GM23338 (cell line): ENCODE results near the gene RAI14. TPM values are rescaled to one million over a fixed set of nuclear protein-coding genes. Genes with fewer than 3 reads are reported as not detected.

Source experiments
- ATAC-seq: fragments of 200-7000 bp; cut with Tn5 transposase; 3 replicates; pipeline ENCODE4 v1.9.1; 2020
- DNase-seq: peaks from one replicate; pipeline ENCODE4 v3.0.0-alpha.2; 2015; ENCODE audit warnings: low spot score
- H2AFZ ChIP-seq: fragments of 200-600 bp; sonication (generic); 2 replicates; pipeline ENCODE4 v1.8.0; 2016; ENCODE audit warnings: antibody characterized with exemption, mild to moderate bottlenecking, moderate library complexity
- H3F3A ChIP-seq: fragments of 200-600 bp; sonication (generic); replicated peaks from 2 replicates; pipeline ENCODE4 v1.8.0; 2017; ENCODE audit warnings: antibody characterized with exemption, mixed run types, low read depth
- H3K27ac ChIP-seq: fragments of 200-600 bp; sonication (generic); 2 replicates; pipeline ENCODE4 v1.6.1; 2016; ENCODE audit warnings: low read depth
- H3K27me3 ChIP-seq: fragments of 200-600 bp; sonication (generic); 2 replicates; pipeline ENCODE4 v1.8.0; 2016; ENCODE audit warnings: mild to moderate bottlenecking, mixed run types, moderate library complexity; ENCODE audit not compliant: insufficient read depth
- H3K36me3 ChIP-seq: fragments of 200-600 bp; sonication (generic); 2 replicates; pipeline ENCODE4 v1.8.0; 2016; ENCODE audit warnings: mild to moderate bottlenecking; ENCODE audit not compliant: insufficient read depth
- H3K4me1 ChIP-seq: fragments of 200-600 bp; sonication (generic); 2 replicates; pipeline ENCODE4 v1.8.0; 2016; ENCODE audit warnings: mild to moderate bottlenecking, moderate library complexity; ENCODE audit not compliant: insufficient read depth
- H3K4me2 ChIP-seq: fragments of 200-600 bp; sonication (generic); 2 replicates; pipeline ENCODE4 v1.7.1; 2017; ENCODE audit warnings: mixed run types
- H3K4me3 ChIP-seq: fragments of 200-600 bp; sonication (generic); 2 replicates; pipeline ENCODE4 v1.6.1; 2016; ENCODE audit warnings: mixed run types
- H3K79me2 ChIP-seq: fragments of 200-600 bp; sonication (generic); replicated peaks from 2 replicates; pipeline ENCODE4 v1.8.0; 2017; ENCODE audit warnings: mild to moderate bottlenecking; ENCODE audit not compliant: insufficient read depth
- H3K9me2 ChIP-seq: fragments of 200-600 bp; sonication (generic); 2 replicates; pipeline ENCODE4 v1.8.0; 2017; ENCODE audit not compliant: insufficient read depth
- H4K20me1 ChIP-seq: fragments of 200-600 bp; sonication (generic); replicated peaks from 2 replicates; pipeline ENCODE4 v1.8.0; 2017; ENCODE audit warnings: mild to moderate bottlenecking; ENCODE audit not compliant: insufficient read depth
- H3K27ac Mint-ChIP-seq: 2 replicates; pipeline ENCODE4 v1.8.0; 2020; ENCODE audit warnings: inconsistent platforms, mild to moderate bottlenecking, moderate library complexity, mixed read lengths
- H3K27me3 Mint-ChIP-seq: 3 replicates; pipeline ENCODE4 v1.8.0; 2022; ENCODE audit warnings: low read depth, mild to moderate bottlenecking, moderate library complexity, mixed read lengths, inconsistent platforms; ENCODE audit not compliant: insufficient read depth, poor library complexity
- H3K36me3 Mint-ChIP-seq: 3 replicates; pipeline ENCODE4 v1.8.0; 2021; ENCODE audit warnings: low read depth, mild to moderate bottlenecking, inconsistent platforms, moderate library complexity, mixed read lengths
- H3K4me1 Mint-ChIP-seq: 3 replicates; pipeline ENCODE4 v1.8.0; 2020; ENCODE audit warnings: mild to moderate bottlenecking, inconsistent platforms, mixed read lengths
- H3K4me3 Mint-ChIP-seq: 3 replicates; pipeline ENCODE4 v1.8.0; 2021; ENCODE audit warnings: moderate library complexity, mild to moderate bottlenecking, inconsistent platforms, mixed read lengths
- H3K9me3 Mint-ChIP-seq: 3 replicates; pipeline ENCODE4 v1.8.0; 2020; ENCODE audit warnings: moderate library complexity, mild to moderate bottlenecking, inconsistent platforms, mixed read lengths
- EZH2 ChIP-seq: fragments of 200-600 bp; sonication (generic); IDR thresholded peaks from one replicate; pipeline ENCODE4 v1.8.0; 2017; ENCODE audit warnings: antibody characterized with exemption, mild to moderate bottlenecking, low read depth; ENCODE audit not compliant: unreplicated experiment
- EZH2phosphoT487 ChIP-seq: fragments of 200-600 bp; sonication (generic); IDR thresholded peaks from one replicate; pipeline ENCODE4 v1.8.1; 2018; ENCODE audit warnings: antibody characterized with exemption; ENCODE audit not compliant: unreplicated experiment
- JUNB ChIP-seq: IDR thresholded peaks from one replicate; pipeline ENCODE4 v1.6.1; 2016; ENCODE audit warnings: antibody characterized with exemption; ENCODE audit not compliant: unreplicated experiment
- NANOG ChIP-seq: IDR thresholded peaks from 2 replicates; pipeline ENCODE4 v1.6.1; 2016; ENCODE audit warnings: antibody characterized with exemption, borderline replicate concordance
- POLR2AphosphoS5 ChIP-seq: IDR thresholded peaks from 2 replicates; pipeline ENCODE4 v1.6.1; 2016; ENCODE audit warnings: antibody characterized with exemption, low read depth
- ZNF331 ChIP-seq: fragments of 250-450 bp; sonication (Bioruptor Pico); IDR thresholded peaks from 2 replicates; pipeline ENCODE4 v1.5.0; 2020; ENCODE audit warnings: low read depth, mild to moderate bottlenecking, moderate library complexity
- polyA plus RNA-seq: library from polyadenylated mRNA; unstranded; fragments of >200 nt; fragmentation: Nextera tagmentation; extraction: Ambion mirVana; gene quantifications from 2 replicates; pipeline ENCODE4 v1.2.1, GENCODE V29; 2016
- total RNA-seq: library from RNA; depleted of rRNA; stranded (reverse); fragments of >200 nt; shearing (Covaris generic); gene quantifications from 2 replicates; pipeline ENCODE4 v1.2.3, GENCODE V29; 2014
- TF ChIP-seq, protein P1 (sequence below), 2 experiments: fragments of 200-600 bp in 1 of 2; sonication (generic) in 1 of 2; conservative IDR thresholded peaks; 2 replicates each; pipeline versions ENCODE4 v1.5.1 to v1.6.1; 2016 to 2017; ENCODE audit warnings: antibody characterized with exemption in 2 of 2, low read depth in 2 of 2, mild to moderate bottlenecking in 2 of 2, moderate library complexity in 1 of 2
- TF ChIP-seq, protein P2 (sequence below): fragments of 250-450 bp; sonication (Bioruptor Pico); IDR thresholded peaks from 2 replicates; pipeline ENCODE4 v1.5.0; 2020; ENCODE audit warnings: mild to moderate bottlenecking, moderate library complexity

The RAI14 gene
- total and polyA plus RNA-seq, 2 experiments from 2014 or later = 58.8 to 95.8 TPM

DNA sequence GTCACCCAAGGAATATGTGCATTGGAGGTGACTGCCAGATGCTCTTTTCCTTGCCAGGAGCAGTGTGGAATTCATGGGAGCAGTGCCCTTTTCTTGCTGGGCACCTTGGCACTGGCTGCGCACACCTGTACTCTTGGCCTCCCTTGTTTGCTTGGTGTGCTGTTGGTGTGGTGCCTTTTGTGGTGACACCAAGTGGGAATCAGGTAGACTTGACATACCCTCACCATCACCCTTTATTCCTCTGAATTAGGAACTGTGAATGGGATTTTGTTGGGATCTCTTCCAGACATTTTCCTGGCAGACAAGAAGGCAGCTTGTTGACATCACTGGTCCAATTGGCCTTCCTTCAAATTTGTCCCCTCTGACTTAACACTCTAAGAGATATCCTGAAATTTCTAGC is 82.3 kb downstream of the RAI14 start:
- H3K4me1 ChIP-seq = peaks cover 28% of the 10 kb centered on the region
- Mint-ChIP-seq H3K36me3 (peaks cover 21% of the 10 kb centered on the region), H3K9me3 (no peaks in the 10 kb centered on the region), H3K4me3 (no peak overlapping the region), H3K4me1 (peaks cover 42% of the 10 kb centered on the region), H3K27ac (no peak overlapping the region), H3K27me3 (no peaks in the 10 kb centered on the region)
- no peak overlapping the region for H3K4me2 ChIP-seq
- no peak overlapping the region for H2AFZ ChIP-seq
- no peaks in the 10 kb centered on the region for H3F3A ChIP-seq
- no peak overlapping the region for H3K27ac ChIP-seq
- H3K27me3 ChIP-seq = no peaks in the 10 kb centered on the region
- H3K9me2 ChIP-seq = no peaks in the 10 kb centered on the region
- TF ChIP-seq POLR2AphosphoS5 (no peak), JUNB (no peak), EZH2phosphoT487 (no peak), ZNF331 (no peak), NANOG (no peak), EZH2 (no peak)
- TF ChIP-seq, protein P1, sequence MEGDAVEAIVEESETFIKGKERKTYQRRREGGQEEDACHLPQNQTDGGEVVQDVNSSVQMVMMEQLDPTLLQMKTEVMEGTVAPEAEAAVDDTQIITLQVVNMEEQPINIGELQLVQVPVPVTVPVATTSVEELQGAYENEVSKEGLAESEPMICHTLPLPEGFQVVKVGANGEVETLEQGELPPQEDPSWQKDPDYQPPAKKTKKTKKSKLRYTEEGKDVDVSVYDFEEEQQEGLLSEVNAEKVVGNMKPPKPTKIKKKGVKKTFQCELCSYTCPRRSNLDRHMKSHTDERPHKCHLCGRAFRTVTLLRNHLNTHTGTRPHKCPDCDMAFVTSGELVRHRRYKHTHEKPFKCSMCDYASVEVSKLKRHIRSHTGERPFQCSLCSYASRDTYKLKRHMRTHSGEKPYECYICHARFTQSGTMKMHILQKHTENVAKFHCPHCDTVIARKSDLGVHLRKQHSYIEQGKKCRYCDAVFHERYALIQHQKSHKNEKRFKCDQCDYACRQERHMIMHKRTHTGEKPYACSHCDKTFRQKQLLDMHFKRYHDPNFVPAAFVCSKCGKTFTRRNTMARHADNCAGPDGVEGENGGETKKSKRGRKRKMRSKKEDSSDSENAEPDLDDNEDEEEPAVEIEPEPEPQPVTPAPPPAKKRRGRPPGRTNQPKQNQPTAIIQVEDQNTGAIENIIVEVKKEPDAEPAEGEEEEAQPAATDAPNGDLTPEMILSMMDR (conservative IDR thresholded peaks at IDR 0.05; ENCODE audit: low read depth in 2 of 2) = no peak
- TF ChIP-seq, protein P2, sequence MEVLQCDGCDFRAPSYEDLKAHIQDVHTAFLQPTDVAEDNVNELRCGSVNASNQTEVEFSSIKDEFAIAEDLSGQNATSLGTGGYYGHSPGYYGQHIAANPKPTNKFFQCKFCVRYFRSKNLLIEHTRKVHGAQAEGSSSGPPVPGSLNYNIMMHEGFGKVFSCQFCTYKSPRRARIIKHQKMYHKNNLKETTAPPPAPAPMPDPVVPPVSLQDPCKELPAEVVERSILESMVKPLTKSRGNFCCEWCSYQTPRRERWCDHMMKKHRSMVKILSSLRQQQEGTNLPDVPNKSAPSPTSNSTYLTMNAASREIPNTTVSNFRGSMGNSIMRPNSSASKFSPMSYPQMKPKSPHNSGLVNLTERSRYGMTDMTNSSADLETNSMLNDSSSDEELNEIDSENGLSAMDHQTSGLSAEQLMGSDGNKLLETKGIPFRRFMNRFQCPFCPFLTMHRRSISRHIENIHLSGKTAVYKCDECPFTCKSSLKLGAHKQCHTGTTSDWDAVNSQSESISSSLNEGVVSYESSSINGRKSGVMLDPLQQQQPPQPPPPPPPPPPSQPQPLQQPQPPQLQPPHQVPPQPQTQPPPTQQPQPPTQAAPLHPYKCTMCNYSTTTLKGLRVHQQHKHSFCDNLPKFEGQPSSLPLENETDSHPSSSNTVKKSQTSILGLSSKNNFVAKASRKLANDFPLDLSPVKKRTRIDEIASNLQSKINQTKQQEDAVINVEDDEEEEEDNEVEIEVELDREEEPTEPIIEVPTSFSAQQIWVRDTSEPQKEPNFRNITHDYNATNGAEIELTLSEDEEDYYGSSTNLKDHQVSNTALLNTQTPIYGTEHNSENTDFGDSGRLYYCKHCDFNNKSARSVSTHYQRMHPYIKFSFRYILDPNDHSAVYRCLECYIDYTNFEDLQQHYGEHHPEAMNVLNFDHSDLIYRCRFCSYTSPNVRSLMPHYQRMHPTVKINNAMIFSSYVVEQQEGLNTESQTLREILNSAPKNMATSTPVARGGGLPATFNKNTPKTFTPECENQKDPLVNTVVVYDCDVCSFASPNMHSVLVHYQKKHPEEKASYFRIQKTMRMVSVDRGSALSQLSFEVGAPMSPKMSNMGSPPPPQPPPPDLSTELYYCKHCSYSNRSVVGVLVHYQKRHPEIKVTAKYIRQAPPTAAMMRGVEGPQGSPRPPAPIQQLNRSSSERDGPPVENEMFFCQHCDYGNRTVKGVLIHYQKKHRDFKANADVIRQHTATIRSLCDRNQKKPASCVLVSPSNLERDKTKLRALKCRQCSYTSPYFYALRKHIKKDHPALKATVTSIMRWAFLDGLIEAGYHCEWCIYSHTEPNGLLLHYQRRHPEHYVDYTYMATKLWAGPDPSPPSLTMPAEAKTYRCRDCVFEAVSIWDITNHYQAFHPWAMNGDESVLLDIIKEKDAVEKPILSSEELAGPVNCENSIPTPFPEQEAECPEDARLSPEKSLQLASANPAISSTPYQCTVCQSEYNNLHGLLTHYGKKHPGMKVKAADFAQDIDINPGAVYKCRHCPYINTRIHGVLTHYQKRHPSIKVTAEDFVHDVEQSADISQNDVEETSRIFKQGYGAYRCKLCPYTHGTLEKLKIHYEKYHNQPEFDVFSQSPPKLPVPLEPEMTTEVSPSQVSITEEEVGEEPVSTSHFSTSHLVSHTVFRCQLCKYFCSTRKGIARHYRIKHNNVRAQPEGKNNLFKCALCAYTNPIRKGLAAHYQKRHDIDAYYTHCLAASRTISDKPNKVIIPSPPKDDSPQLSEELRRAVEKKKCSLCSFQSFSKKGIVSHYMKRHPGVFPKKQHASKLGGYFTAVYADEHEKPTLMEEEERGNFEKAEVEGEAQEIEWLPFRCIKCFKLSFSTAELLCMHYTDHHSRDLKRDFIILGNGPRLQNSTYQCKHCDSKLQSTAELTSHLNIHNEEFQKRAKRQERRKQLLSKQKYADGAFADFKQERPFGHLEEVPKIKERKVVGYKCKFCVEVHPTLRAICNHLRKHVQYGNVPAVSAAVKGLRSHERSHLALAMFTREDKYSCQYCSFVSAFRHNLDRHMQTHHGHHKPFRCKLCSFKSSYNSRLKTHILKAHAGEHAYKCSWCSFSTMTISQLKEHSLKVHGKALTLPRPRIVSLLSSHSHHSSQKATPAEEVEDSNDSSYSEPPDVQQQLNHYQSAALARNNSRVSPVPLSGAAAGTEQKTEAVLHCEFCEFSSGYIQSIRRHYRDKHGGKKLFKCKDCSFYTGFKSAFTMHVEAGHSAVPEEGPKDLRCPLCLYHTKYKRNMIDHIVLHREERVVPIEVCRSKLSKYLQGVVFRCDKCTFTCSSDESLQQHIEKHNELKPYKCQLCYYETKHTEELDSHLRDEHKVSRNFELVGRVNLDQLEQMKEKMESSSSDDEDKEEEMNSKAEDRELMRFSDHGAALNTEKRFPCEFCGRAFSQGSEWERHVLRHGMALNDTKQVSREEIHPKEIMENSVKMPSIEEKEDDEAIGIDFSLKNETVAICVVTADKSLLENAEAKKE (CRISPR knock-in tag) = no peak
- H3K4me3 ChIP-seq = no peak overlapping the region
- ATAC-seq = no peak
- no peaks in the 10 kb centered on the region for H3K36me3 ChIP-seq
- peaks cover 100% of the 10 kb centered on the region for H3K79me2 ChIP-seq
- peaks cover 22% of the 10 kb centered on the region for H4K20me1 ChIP-seq
- DNase-seq = no peak
